Fibroblast of pulmonary artery (primary cell): ENCODE data around the gene NCOA3.
"Not testable (repeated sequence)": the region's sequence is repeated elsewhere in the genome, so short reads cannot be mapped to it uniquely, and the experiment has no call there.

Experiments used
- DNase-seq: peaks from one replicate; pipeline ENCODE4 v3.0.0-alpha.2; 2010; ENCODE audit warnings: low read depth
- H3K4me3 ChIP-seq: replicated peaks from 2 replicates; pipeline ENCODE4 v1.5.1; 2011; ENCODE audit warnings: low read depth, mild to moderate bottlenecking, control low read depth, low read length, moderate library complexity
- TF ChIP-seq, protein P1 (sequence below): IDR thresholded peaks from 2 replicates; pipeline ENCODE4 v1.5.1; 2011; ENCODE audit warnings: mild to moderate bottlenecking, control low read depth, low read length, inconsistent platforms; ENCODE audit errors: missing control alignments

NCOA3 gene

GRCh38 chr20:47456952-47457724 lies 44.5 kb upstream of the NCOA3 start:
- TF ChIP-seq, protein P1, sequence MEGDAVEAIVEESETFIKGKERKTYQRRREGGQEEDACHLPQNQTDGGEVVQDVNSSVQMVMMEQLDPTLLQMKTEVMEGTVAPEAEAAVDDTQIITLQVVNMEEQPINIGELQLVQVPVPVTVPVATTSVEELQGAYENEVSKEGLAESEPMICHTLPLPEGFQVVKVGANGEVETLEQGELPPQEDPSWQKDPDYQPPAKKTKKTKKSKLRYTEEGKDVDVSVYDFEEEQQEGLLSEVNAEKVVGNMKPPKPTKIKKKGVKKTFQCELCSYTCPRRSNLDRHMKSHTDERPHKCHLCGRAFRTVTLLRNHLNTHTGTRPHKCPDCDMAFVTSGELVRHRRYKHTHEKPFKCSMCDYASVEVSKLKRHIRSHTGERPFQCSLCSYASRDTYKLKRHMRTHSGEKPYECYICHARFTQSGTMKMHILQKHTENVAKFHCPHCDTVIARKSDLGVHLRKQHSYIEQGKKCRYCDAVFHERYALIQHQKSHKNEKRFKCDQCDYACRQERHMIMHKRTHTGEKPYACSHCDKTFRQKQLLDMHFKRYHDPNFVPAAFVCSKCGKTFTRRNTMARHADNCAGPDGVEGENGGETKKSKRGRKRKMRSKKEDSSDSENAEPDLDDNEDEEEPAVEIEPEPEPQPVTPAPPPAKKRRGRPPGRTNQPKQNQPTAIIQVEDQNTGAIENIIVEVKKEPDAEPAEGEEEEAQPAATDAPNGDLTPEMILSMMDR: no peak
- H3K4me3 ChIP-seq: no peak overlapping the region
- peak; percentile 68 for DNase-seq

DNA sequence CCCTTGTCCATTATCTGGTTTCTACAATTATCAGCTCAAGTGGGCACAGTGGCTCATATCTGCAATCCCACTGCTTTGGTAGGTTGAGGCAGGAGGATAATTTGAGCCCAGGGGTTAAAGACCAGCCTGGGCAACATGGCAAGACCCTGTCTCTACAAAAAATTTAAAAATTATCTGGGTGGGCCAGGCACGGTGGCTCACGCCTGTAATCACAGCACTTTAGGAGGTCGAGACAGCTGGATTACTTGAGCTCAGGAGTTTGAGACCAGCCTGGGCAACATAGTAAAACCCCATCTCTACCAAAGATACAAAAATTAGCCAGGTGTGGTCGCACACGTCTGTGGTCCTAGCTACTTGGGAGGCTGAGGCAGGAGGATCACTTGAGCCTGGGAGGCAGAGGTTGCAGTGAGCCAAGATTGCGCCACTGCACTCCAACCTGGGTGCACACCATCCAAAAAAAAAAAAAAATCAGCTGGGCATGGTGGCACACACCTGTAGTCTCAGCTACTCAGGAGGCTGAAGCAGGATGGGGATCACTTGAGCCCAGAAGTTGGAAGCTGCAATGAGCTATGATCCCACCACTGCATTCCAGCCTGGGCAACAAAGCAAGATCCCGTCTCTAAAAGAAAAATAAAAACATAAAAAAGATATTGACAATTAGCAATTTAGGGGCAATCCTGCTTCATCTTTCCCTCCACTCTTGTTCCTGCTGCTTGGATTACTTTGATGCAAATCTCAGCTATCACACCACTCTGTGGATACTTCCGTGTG lies 43.2 kb upstream of the NCOA3 start:
- DNase-seq, H3K4me3 ChIP-seq: not testable (repeated sequence)

DNA sequence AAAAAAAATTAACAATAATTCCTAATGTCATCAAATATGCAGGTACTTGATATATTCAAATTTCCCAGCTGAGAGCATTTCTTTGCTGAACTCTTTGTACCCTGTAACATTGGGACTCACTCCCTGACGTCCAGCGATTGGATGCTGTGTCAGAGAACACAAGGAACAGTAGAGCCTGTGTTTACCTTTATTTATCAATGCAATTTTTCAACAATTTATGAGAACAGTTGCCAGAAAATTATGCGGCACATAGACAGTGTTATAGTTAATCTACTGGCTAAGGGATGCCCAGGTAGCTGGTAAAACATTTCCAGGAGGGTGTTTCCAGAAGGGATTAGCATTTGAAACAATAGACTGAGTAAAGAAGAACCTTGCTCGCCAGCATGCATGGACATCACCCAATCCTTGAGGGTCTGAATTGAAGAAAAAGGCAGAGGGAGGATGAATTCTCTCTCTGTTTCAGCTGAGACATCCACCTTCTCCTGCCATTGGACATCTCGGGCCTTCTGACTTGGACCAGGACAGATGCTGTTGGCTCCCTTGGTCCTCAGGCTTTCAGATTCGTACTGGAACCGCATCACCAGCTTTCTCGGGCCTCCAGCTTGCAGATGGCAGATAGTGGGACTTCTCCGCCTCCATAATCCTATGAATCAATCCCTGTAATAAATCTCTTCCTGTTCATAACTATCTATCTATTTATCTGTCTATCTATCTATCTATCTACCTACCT lies 42.2 kb upstream of the NCOA3 start:
- TF ChIP-seq, protein P1: no peak
- H3K4me3 ChIP-seq: no peak overlapping the region
- DNase-seq: no peak

DNA sequence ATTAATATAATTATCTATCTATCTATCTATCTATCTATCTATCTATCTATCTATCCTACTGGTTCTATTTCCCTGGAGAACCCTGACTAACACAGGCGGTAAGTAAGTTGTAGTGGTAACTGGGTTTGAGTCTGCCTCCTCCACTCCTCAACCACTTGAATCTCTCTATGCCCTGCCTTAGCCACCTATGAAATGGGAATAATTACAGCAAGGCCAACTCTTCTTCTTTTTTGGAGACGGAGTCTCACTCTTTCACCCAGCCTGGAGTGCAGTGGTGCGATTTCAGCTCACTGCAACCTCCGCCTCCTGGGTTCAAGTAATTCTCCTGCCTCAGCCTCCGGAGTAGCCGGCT lies 41.0 kb upstream of the NCOA3 start:
- not testable (repeated sequence) for DNase-seq, H3K4me3 ChIP-seq

GRCh38 chr20:47461120-47461685 lies 40.5 kb upstream of the NCOA3 start:
- DNase-seq: no peak
- no peak overlapping the region for H3K4me3 ChIP-seq
- TF ChIP-seq, protein P1: no peak

- not testable (repeated sequence) for DNase-seq, H3K4me3 ChIP-seq
Observed at GRCh38 chr20:47461906-47462305, 39.8 kb upstream of the NCOA3 start.

- peak; percentile 99 for DNase-seq
- peak overlapping the region; percentile 6 for H3K4me3 ChIP-seq
- TF ChIP-seq, protein P1: peak; percentile 59
Observed at GRCh38 chr20:47464380-47465101, 37.1 kb upstream of the NCOA3 start.
